SK-N-SH treated with all-trans-retinoic acid at 6 μM for 48 hours (cell line): ENCODE measurements around the gene REPIN1.

Experiments
- ATAC-seq: fragments of 200-7000 bp; cut with Tn5 transposase; 3 replicates; pipeline ENCODE4 v1.9.1; 2020; ENCODE audit warnings: mild to moderate bottlenecking, moderate library complexity
- ARNTL ChIP-seq: fragments of 450-650 bp; formaldehyde crosslinking; IDR thresholded peaks from 2 replicates; pipeline ENCODE4 v1.5.0; 2020; ENCODE audit warnings: low read depth, mild to moderate bottlenecking, moderate library complexity, borderline replicate concordance
- BACH2 ChIP-seq: fragments of 250-450 bp; sonication (Bioruptor Pico); IDR thresholded peaks from 2 replicates; pipeline ENCODE4 v1.9.0; 2021; ENCODE audit warnings: mild to moderate bottlenecking, borderline replicate concordance
- CSDC2 ChIP-seq: fragments of 250-450 bp; sonication (Bioruptor Pico); IDR thresholded peaks from 2 replicates; pipeline ENCODE4 v1.5.0; 2020; ENCODE audit warnings: mild to moderate bottlenecking, moderate library complexity
- GLIS3 ChIP-seq: fragments of 250-450 bp; sonication (Bioruptor Pico); IDR thresholded peaks from 2 replicates; pipeline ENCODE4 v1.5.0; 2020; ENCODE audit warnings: mild to moderate bottlenecking, moderate library complexity
- ISL1 ChIP-seq: fragments of 250-450 bp; sonication (Bioruptor Pico); IDR thresholded peaks from 2 replicates; pipeline ENCODE4 v2.1.2; 2022; ENCODE audit warnings: mild to moderate bottlenecking, moderate library complexity
- OSR1 ChIP-seq: fragments of 250-450 bp; sonication (Bioruptor Pico); IDR thresholded peaks from 2 replicates; pipeline ENCODE4 v1.8.0; 2022; ENCODE audit warnings: moderate library complexity, mild to moderate bottlenecking, inconsistent platforms
- PPARA ChIP-seq: fragments of 250-450 bp; sonication (Bioruptor Pico); IDR thresholded peaks from 2 replicates; pipeline ENCODE4 v1.5.0; 2020; ENCODE audit warnings: mild to moderate bottlenecking, borderline replicate concordance
- RARB ChIP-seq: fragments of 250-450 bp; sonication (Bioruptor Pico); IDR thresholded peaks from 2 replicates; pipeline ENCODE4 v1.8.0; 2021; ENCODE audit warnings: mild to moderate bottlenecking, moderate library complexity
- TOX ChIP-seq: fragments of 250-450 bp; sonication (Bioruptor Pico); IDR thresholded peaks from 2 replicates; pipeline ENCODE4 v1.8.0; 2021; ENCODE audit warnings: mild to moderate bottlenecking, moderate library complexity, borderline replicate concordance
- ZC3H10 ChIP-seq: fragments of 250-450 bp; sonication (Bioruptor Pico); IDR thresholded peaks from 2 replicates; pipeline ENCODE4 v1.5.1; 2021; ENCODE audit warnings: mild to moderate bottlenecking, moderate library complexity
- ZFP3 ChIP-seq: fragments of 250-450 bp; sonication (Bioruptor Pico); IDR thresholded peaks from 2 replicates; pipeline ENCODE4 v1.5.0; 2020; ENCODE audit warnings: mild to moderate bottlenecking, moderate library complexity
- ZFP30 ChIP-seq: fragments of 450-650 bp; formaldehyde crosslinking; IDR thresholded peaks from 2 replicates; pipeline ENCODE4 v1.5.0; 2022; ENCODE audit warnings: mild to moderate bottlenecking, moderate library complexity
- ZNF565 ChIP-seq: fragments of 450-650 bp; formaldehyde crosslinking; conservative IDR thresholded peaks from 2 replicates; pipeline ENCODE4 v1.5.0; 2020; ENCODE audit warnings: low read depth, mild to moderate bottlenecking, moderate library complexity
- ZNF70 ChIP-seq: fragments of 450-650 bp; formaldehyde crosslinking; IDR thresholded peaks from 2 replicates; pipeline ENCODE4 v1.5.0; 2020; ENCODE audit warnings: mild to moderate bottlenecking, moderate library complexity
- ZNF8 ChIP-seq: fragments of 450-650 bp; formaldehyde crosslinking; IDR thresholded peaks from 2 replicates; pipeline ENCODE4 v1.5.0; 2020; ENCODE audit warnings: mild to moderate bottlenecking, moderate library complexity
- TF ChIP-seq, protein P1 (sequence below): fragments of 250-450 bp; sonication (Bioruptor Pico); IDR thresholded peaks from 2 replicates; pipeline ENCODE4 v1.5.0; 2020; ENCODE audit warnings: mild to moderate bottlenecking, moderate library complexity
- TF ChIP-seq, protein P2 (sequence below): fragments of 250-450 bp; sonication (Bioruptor Pico); IDR thresholded peaks from 2 replicates; pipeline ENCODE4 v1.8.0; 2020; ENCODE audit warnings: mild to moderate bottlenecking, moderate library complexity, borderline replicate concordance
- TF ChIP-seq, protein P3 (sequence below): fragments of 250-450 bp; sonication (Bioruptor Pico); IDR thresholded peaks from 2 replicates; pipeline ENCODE4 v1.5.1; 2020; ENCODE audit warnings: low read depth, mild to moderate bottlenecking, moderate library complexity
- TF ChIP-seq, protein P4 (sequence below): fragments of 250-450 bp; sonication (Bioruptor Pico); IDR thresholded peaks from 2 replicates; pipeline ENCODE4 v1.8.0; 2021; ENCODE audit warnings: low read depth, mild to moderate bottlenecking, moderate library complexity, borderline replicate concordance
- TF ChIP-seq, protein P5 (sequence below): fragments of 250-450 bp; sonication (Bioruptor Pico); IDR thresholded peaks from 2 replicates; pipeline ENCODE4 v1.5.1; 2021; ENCODE audit warnings: mild to moderate bottlenecking, moderate library complexity

The REPIN1 gene

DNA sequence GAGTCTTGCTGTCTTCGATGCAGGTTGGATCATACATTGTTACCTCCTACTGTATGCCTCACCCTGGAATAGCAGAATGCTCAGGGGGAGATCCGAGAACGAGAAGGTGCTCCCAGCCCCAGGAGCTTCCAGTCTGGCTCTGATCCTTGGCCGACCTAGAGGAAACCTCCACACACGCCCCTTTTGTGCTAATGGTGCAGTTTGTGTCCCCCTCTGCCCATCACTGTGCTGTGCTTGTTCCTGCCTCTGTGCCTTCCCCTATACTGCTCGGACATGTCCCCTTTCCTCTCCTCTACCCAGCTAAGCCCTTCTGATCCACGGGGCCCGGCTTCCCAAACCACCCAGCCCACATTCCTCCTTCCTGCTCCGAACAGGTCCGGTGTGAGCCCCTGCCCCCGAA, 43.0 kb downstream of the REPIN1 start:
- no peak for TF ChIP-seq ZNF565 (CRISPR knock-in tag)
- TF ChIP-seq, protein P1, sequence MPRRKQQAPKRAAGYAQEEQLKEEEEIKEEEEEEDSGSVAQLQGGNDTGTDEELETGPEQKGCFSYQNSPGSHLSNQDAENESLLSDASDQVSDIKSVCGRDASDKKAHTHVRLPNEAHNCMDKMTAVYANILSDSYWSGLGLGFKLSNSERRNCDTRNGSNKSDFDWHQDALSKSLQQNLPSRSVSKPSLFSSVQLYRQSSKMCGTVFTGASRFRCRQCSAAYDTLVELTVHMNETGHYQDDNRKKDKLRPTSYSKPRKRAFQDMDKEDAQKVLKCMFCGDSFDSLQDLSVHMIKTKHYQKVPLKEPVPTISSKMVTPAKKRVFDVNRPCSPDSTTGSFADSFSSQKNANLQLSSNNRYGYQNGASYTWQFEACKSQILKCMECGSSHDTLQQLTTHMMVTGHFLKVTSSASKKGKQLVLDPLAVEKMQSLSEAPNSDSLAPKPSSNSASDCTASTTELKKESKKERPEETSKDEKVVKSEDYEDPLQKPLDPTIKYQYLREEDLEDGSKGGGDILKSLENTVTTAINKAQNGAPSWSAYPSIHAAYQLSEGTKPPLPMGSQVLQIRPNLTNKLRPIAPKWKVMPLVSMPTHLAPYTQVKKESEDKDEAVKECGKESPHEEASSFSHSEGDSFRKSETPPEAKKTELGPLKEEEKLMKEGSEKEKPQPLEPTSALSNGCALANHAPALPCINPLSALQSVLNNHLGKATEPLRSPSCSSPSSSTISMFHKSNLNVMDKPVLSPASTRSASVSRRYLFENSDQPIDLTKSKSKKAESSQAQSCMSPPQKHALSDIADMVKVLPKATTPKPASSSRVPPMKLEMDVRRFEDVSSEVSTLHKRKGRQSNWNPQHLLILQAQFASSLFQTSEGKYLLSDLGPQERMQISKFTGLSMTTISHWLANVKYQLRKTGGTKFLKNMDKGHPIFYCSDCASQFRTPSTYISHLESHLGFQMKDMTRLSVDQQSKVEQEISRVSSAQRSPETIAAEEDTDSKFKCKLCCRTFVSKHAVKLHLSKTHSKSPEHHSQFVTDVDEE (CRISPR knock-in tag), result no peak
- TF ChIP-seq, protein P2, sequence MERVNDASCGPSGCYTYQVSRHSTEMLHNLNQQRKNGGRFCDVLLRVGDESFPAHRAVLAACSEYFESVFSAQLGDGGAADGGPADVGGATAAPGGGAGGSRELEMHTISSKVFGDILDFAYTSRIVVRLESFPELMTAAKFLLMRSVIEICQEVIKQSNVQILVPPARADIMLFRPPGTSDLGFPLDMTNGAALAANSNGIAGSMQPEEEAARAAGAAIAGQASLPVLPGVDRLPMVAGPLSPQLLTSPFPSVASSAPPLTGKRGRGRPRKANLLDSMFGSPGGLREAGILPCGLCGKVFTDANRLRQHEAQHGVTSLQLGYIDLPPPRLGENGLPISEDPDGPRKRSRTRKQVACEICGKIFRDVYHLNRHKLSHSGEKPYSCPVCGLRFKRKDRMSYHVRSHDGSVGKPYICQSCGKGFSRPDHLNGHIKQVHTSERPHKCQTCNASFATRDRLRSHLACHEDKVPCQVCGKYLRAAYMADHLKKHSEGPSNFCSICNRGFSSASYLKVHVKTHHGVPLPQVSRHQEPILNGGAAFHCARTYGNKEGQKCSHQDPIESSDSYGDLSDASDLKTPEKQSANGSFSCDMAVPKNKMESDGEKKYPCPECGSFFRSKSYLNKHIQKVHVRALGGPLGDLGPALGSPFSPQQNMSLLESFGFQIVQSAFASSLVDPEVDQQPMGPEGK (CRISPR knock-in tag), result no peak
- TF ChIP-seq, protein P3, sequence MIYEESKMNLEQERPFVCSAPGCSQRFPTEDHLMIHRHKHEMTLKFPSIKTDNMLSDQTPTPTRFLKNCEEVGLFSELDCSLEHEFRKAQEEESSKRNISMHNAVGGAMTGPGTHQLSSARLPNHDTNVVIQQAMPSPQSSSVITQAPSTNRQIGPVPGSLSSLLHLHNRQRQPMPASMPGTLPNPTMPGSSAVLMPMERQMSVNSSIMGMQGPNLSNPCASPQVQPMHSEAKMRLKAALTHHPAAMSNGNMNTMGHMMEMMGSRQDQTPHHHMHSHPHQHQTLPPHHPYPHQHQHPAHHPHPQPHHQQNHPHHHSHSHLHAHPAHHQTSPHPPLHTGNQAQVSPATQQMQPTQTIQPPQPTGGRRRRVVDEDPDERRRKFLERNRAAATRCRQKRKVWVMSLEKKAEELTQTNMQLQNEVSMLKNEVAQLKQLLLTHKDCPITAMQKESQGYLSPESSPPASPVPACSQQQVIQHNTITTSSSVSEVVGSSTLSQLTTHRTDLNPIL (CRISPR knock-in tag), result no peak
- no peak for TF ChIP-seq CSDC2 (CRISPR knock-in tag)
- TF ChIP-seq ZNF8 (CRISPR knock-in tag), result no peak
- no peak for TF ChIP-seq ARNTL (CRISPR knock-in tag)
- TF ChIP-seq ZFP30 (CRISPR knock-in tag), result no peak
- TF ChIP-seq, protein P4, sequence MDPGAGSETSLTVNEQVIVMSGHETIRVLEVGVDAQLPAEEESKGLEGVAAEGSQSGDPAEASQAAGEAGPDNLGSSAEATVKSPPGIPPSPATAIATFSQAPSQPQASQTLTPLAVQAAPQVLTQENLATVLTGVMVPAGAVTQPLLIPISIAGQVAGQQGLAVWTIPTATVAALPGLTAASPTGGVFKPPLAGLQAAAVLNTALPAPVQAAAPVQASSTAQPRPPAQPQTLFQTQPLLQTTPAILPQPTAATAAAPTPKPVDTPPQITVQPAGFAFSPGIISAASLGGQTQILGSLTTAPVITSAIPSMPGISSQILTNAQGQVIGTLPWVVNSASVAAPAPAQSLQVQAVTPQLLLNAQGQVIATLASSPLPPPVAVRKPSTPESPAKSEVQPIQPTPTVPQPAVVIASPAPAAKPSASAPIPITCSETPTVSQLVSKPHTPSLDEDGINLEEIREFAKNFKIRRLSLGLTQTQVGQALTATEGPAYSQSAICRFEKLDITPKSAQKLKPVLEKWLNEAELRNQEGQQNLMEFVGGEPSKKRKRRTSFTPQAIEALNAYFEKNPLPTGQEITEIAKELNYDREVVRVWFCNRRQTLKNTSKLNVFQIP, result no peak
- TF ChIP-seq OSR1, result no peak
- no peak for TF ChIP-seq ZFP3 (CRISPR knock-in tag)
- no peak for TF ChIP-seq ISL1 (CRISPR knock-in tag)
- no peak for ATAC-seq

DNA sequence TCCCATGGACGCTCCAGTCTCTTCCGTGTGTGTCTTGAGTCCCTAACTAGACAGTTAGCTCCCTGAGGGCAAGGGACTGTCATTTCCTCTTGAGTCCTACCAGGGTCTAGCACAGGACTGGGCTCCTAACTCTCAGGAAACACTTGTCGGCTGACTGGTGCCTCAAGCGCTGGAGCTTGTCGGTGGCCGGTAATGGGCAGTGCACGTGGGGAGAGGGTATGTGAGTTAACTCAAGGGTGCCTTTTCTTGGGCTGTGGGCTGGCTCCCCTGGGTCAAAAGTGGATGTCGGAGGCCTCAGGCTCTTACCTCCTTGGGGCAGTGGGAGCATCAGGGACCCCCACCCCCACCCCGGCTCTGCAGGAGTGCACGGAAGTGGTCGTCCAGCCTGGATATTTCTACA, 43.4 kb downstream of the REPIN1 start:
- ATAC-seq, result no peak
- no peak for TF ChIP-seq BACH2 (CRISPR knock-in tag)
- no peak for TF ChIP-seq ZFP3 (CRISPR knock-in tag)
- no peak for TF ChIP-seq PPARA
- TF ChIP-seq, protein P3 (CRISPR knock-in tag), result no peak
- TF ChIP-seq, protein P5, sequence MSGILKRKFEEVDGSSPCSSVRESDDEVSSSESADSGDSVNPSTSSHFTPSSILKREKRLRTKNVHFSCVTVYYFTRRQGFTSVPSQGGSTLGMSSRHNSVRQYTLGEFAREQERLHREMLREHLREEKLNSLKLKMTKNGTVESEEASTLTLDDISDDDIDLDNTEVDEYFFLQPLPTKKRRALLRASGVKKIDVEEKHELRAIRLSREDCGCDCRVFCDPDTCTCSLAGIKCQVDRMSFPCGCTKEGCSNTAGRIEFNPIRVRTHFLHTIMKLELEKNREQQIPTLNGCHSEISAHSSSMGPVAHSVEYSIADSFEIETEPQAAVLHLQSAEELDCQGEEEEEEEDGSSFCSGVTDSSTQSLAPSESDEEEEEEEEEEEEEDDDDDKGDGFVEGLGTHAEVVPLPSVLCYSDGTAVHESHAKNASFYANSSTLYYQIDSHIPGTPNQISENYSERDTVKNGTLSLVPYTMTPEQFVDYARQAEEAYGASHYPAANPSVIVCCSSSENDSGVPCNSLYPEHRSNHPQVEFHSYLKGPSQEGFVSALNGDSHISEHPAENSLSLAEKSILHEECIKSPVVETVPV (CRISPR knock-in tag), result no peak
- TF ChIP-seq OSR1, result no peak
- TF ChIP-seq ZFP30 (CRISPR knock-in tag), result no peak
- TF ChIP-seq ZNF70 (CRISPR knock-in tag), result no peak
- TF ChIP-seq ZC3H10, result no peak
- TF ChIP-seq, protein P2 (CRISPR knock-in tag), result no peak
- no peak for TF ChIP-seq ZNF565 (CRISPR knock-in tag)
- no peak for TF ChIP-seq GLIS3 (CRISPR knock-in tag)
- no peak for TF ChIP-seq TOX (CRISPR knock-in tag)
- TF ChIP-seq ZNF8 (CRISPR knock-in tag), result no peak
- TF ChIP-seq, protein P1 (CRISPR knock-in tag), result no peak
- TF ChIP-seq ARNTL (CRISPR knock-in tag), result no peak
- TF ChIP-seq RARB, result no peak
- TF ChIP-seq ISL1 (CRISPR knock-in tag), result no peak
